Thyroid gland (tissue), 4 donors: ENCODE measurements around the gene MAGI1.

Source experiments
- CTCF ChIP-seq, 6 experiments: fragments of 200-600 bp in 3 of 6; fragments of 450-650 bp in 3 of 6; sonication (generic) in 3 of 6; IDR thresholded peaks; one replicate each; pipeline ENCODE4 v1.5.1; 2016 to 2019; ENCODE audit warnings: antibody characterized with exemption in 6 of 6, mild to moderate bottlenecking in 2 of 6, inconsistent platforms in 1 of 6, moderate library complexity in 1 of 6
- POLR2A ChIP-seq, 2 donors: fragments of 450-650 bp; IDR thresholded peaks; one replicate each; pipeline ENCODE4 v1.6.1; 2017; ENCODE audit warnings: antibody characterized with exemption in 2 of 2, mild to moderate bottlenecking in 2 of 2, moderate library complexity in 1 of 2

- TF ChIP-seq POLR2A (IDR thresholded peaks at IDR 0.05) (no peak), CTCF (IDR thresholded peaks at IDR 0.05) (no peak)
Observed at GRCh38 chr3:65597226-65597951, 441.3 kb downstream of the MAGI1 start.
